ENCODE measurements around the gene IFT22.

Gene IFT22

GRCh38 chr7:101340379-101340778 is 18.8 kb upstream of the IFT22 start:
- ATAC-seq (no peak), DNase-seq (no peak)
- Mint-ChIP-seq H3K9me3 (no peaks in the 10 kb centered on the region), H3K27ac (no peak overlapping the region), H3K27me3 (no peaks in the 10 kb centered on the region), H3K4me1 (no peaks in the 10 kb centered on the region), H3K4me3 (no peak overlapping the region)

GRCh38 chr7:101333912-101334311 is 12.3 kb upstream of the IFT22 start:
- Mint-ChIP-seq H3K9me3 (no peaks in the 10 kb centered on the region), H3K4me1 (no peaks in the 10 kb centered on the region), H3K27ac (no peak overlapping the region), H3K4me3 (no peak overlapping the region), H3K27me3 (no peaks in the 10 kb centered on the region)
- DNase-seq (no peak), ATAC-seq (no peak)

DNA sequence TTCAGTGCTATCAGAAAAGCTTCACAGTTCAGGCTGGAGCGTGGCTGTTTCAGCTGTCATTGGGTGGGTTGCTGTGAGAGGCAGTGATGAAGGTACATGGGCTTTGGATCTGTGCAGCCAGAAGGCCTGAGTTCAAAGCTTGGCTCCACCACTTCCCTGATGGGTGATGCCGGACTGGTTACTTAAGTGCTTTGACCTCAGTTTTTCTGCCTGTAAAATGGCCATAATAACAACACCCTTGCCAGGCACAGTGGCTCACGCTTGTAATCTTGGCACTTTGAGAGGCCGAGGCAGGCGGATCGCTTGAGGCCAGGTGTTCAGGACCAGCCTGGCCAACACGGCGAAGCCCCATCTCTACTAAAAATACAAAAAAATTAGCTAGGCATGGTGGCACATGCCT is 10.4 kb upstream of the IFT22 start:
- ATAC-seq = no peak
- Mint-ChIP-seq H3K9me3 (no peaks in the 10 kb centered on the region), H3K27ac (no peak overlapping the region), H3K4me1 (no peaks in the 10 kb centered on the region), H3K27me3 (no peaks in the 10 kb centered on the region), H3K4me3 (no peak overlapping the region)
- DNase-seq = no peak

- H3K4me1 Mint-ChIP-seq = no peaks in the 10 kb centered on the region
- H3K4me3 Mint-ChIP-seq = no peak overlapping the region
- H3K27ac Mint-ChIP-seq = peak overlapping the region in 1 of 2 donors; percentile 74
- H3K9me3 Mint-ChIP-seq = no peaks in the 10 kb centered on the region
- no peaks in the 10 kb centered on the region for H3K27me3 Mint-ChIP-seq
- ATAC-seq (no peak), DNase-seq (no peak)
Measured at GRCh38 chr7:101330011-101330484, 8.4 kb upstream of the IFT22 start.

- Mint-ChIP-seq H3K4me3 (no peak overlapping the region), H3K27ac (no peak overlapping the region), H3K4me1 (no peaks in the 10 kb centered on the region), H3K9me3 (no peaks in the 10 kb centered on the region), H3K27me3 (no peaks in the 10 kb centered on the region)
- ATAC-seq (no peak), DNase-seq (no peak)
Measured at GRCh38 chr7:101328159-101328558, 6.5 kb upstream of the IFT22 start.

DNA sequence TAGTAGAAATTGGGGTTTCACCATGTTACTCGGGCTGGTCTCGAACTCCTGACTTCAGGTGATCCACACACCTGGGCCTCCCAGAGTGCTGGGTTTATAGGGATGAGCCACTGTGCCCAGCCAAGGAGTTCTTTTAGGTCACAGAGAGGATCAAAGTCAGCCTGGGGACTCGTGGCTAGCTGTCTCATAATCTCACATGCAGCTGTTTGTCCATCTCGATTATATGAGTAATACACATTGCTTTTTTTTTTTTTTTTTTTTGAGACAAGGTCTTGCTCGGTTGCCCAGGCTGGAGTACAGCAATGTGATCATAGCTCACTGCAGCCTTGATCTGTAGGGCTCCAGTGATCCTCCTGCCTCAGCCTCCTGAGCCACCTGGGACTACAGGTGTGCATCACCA is 2.2 kb downstream of the IFT22 start:
- no peak overlapping the region for H3K27ac Mint-ChIP-seq
- H3K4me3 Mint-ChIP-seq = no peak overlapping the region
- DNase-seq (no peak), ATAC-seq (no peak)
- no peaks in the 10 kb centered on the region for H3K27me3 Mint-ChIP-seq
- H3K4me1 Mint-ChIP-seq = peaks cover 10% of the 10 kb centered on the region
- H3K9me3 Mint-ChIP-seq = no peaks in the 10 kb centered on the region

DNA sequence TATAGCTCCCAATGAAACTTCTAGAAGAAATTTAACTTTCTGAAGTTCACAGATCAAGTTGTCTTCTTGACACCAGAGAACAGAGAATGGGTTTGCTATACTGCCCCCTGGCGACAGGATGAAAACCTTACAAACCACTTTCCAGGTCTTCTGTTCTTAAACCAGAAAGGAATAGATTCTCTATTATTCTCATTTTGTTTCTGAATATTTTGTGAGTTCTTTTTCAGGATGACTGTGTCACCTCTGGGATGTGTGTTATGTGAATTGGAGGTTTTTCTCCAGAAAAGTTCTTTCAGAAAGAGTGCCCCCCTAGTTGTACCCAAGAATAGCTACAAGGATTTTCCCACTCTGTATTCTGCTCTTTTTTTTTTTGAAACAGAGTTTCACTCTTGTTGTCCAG is 6.3 kb downstream of the IFT22 start:
- no peak for ATAC-seq
- DNase-seq = peak; percentile 28 to 42

DNA sequence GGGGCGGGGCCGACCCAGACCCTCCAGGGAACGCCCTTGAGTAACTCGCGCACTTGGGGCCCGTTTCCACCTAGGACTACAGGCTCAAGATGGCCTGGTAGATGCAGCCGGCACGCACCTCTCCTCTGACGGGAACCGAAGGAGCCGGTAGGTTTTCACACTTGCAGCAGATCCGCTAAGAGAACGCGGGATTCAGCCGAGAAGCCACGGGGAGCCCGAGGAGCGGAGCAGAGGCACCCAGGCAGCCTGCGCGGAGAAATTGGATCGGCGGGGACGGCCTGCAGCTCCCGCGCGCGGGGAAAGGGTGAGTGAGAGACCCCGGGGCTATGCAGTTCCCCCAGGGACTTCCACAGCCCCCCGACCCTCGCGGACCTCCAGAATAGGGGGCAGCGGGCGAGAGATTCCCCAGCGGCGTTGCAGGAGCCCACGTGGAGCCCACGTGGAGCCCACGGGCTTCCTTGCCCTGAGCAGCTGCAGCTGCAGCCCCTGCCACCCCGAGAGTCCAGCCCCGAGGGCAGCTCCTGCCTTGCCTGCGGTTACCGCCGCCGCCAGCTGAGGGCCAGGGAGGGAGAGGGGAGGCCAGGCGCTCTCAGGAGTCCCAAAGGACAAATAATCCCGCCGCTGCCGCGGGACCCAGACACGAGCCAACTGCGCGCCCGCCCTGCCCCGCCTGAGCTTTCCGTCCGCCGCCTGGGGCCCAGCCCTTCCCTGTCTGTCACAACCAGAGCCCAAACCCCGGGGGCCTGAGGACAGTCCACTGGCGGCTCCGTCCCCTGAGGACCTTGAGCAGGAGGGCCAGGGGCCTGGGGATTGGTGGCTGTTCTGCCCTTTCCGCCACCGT is 13.1 kb downstream of the IFT22 start:
- Mint-ChIP-seq H3K4me3 (peak overlapping the region; percentile 95 to 96), H3K4me1 (peaks cover 19% of the 10 kb centered on the region), H3K27me3 (peaks cover 53% of the 10 kb centered on the region), H3K27ac (peak overlapping the region; percentile 97), H3K9me3 (peaks cover 5 to 21% of the 10 kb centered on the region in 2 donors)
- peak; percentile 20 to 42 for DNase-seq
- peak; percentile 87 for ATAC-seq

More for the DNA sequence above, 6.3 kb downstream of the IFT22 start:
- H3K27ac Mint-ChIP-seq = no peak overlapping the region
- peaks cover 3% of the 10 kb centered on the region for H3K27me3 Mint-ChIP-seq
- no peak overlapping the region for H3K4me3 Mint-ChIP-seq
- peaks cover under 1 to 3% of the 10 kb centered on the region in 2 donors for H3K9me3 Mint-ChIP-seq
- H3K4me1 Mint-ChIP-seq = no peaks in the 10 kb centered on the region

GRCh38 chr7:101306307-101306706 is 15.3 kb downstream of the IFT22 start:
- Mint-ChIP-seq H3K4me3 (no peak overlapping the region), H3K9me3 (peaks cover 5 to 22% of the 10 kb centered on the region in 2 donors), H3K4me1 (peaks cover 23% of the 10 kb centered on the region), H3K27me3 (peaks cover 75% of the 10 kb centered on the region), H3K27ac (no peak overlapping the region)
- DNase-seq (no peak), ATAC-seq (no peak)

- DNase-seq = no peak
- Mint-ChIP-seq H3K27me3 (peaks cover 84% of the 10 kb centered on the region), H3K9me3 (peaks cover 8 to 19% of the 10 kb centered on the region in 2 donors), H3K27ac (no peak overlapping the region), H3K4me3 (peak overlapping the region in 1 of 2 donors; percentile 1), H3K4me1 (peaks cover 24% of the 10 kb centered on the region)
- no peak for ATAC-seq
Measured at GRCh38 chr7:101303102-101303701, 18.4 kb downstream of the IFT22 start.

DNA sequence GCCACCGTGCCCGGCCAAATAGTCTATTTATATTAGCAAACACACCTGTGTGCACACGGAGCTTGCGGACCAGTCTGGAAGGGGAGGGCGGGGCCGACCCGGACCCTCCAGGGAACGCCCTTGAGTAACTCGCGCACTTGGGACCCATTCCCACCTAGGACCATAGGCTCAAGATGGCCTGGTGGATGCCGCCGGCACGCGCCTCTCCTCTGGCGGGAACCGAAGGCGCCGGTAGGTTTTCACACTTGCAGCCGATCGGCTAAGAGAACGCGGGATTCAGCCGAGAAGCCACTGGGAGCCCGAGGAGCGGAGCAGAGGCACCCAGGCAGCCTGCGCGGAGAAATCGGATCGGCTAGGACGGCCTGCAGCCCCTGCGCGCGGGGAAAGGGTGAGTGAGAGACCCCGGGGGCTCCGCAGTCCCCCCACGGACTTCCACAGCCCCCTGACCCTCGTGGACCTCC is 18.9 kb downstream of the IFT22 start:
- peaks cover 8 to 19% of the 10 kb centered on the region in 2 donors for H3K9me3 Mint-ChIP-seq
- ATAC-seq = no peak
- H3K27me3 Mint-ChIP-seq = peaks cover 84% of the 10 kb centered on the region
- H3K4me3 Mint-ChIP-seq = peak overlapping the region in 1 of 2 donors; percentile 31
- H3K27ac Mint-ChIP-seq = no peak overlapping the region
- peaks cover 19% of the 10 kb centered on the region for H3K4me1 Mint-ChIP-seq
- DNase-seq = no peak

- no peak for DNase-seq
- Mint-ChIP-seq H3K4me3 (peak overlapping the region in 1 of 2 donors; percentile 1), H3K9me3 (peaks cover 8 to 19% of the 10 kb centered on the region in 2 donors), H3K27me3 (peaks cover 85% of the 10 kb centered on the region), H3K4me1 (peaks cover 19% of the 10 kb centered on the region), H3K27ac (no peak overlapping the region)
- ATAC-seq = peak; percentile 54
Measured at GRCh38 chr7:101300465-101301376, 20.9 kb downstream of the IFT22 start.

- peaks cover 19% of the 10 kb centered on the region for H3K4me1 Mint-ChIP-seq
- peaks cover 8 to 19% of the 10 kb centered on the region in 2 donors for H3K9me3 Mint-ChIP-seq
- H3K4me3 Mint-ChIP-seq = peak overlapping the region; percentile 20 to 42
- peaks cover 91% of the 10 kb centered on the region for H3K27me3 Mint-ChIP-seq
- ATAC-seq (no peak), DNase-seq (no peak)
- H3K27ac Mint-ChIP-seq = no peak overlapping the region
Measured at GRCh38 chr7:101299511-101300464, 21.8 kb downstream of the IFT22 start.

- Mint-ChIP-seq H3K4me3 (no peak overlapping the region), H3K27ac (no peak overlapping the region), H3K27me3 (peaks cover 83% of the 10 kb centered on the region), H3K9me3 (no peaks in the 10 kb centered on the region), H3K4me1 (peaks cover 16% of the 10 kb centered on the region)
- DNase-seq = no peak
- ATAC-seq = no peak
Measured at GRCh38 chr7:101294832-101295121, 26.8 kb downstream of the IFT22 start.

All from stimulated activated naive CD8-positive, alpha-beta T cell treated with anti-CD3 and anti-CD28 coated beads, Interleukin-15, amount 100 ng/mL, for 72 hours (primary cell).